ENCODE measurements around the gene PRDM1. TPM values are rescaled to one million over a fixed set of nuclear protein-coding genes. Genes with fewer than 3 reads are reported as not detected.

The PRDM1 gene
- total RNA-seq, 1 donor from 2014 or later: 17.5 TPM

DNA sequence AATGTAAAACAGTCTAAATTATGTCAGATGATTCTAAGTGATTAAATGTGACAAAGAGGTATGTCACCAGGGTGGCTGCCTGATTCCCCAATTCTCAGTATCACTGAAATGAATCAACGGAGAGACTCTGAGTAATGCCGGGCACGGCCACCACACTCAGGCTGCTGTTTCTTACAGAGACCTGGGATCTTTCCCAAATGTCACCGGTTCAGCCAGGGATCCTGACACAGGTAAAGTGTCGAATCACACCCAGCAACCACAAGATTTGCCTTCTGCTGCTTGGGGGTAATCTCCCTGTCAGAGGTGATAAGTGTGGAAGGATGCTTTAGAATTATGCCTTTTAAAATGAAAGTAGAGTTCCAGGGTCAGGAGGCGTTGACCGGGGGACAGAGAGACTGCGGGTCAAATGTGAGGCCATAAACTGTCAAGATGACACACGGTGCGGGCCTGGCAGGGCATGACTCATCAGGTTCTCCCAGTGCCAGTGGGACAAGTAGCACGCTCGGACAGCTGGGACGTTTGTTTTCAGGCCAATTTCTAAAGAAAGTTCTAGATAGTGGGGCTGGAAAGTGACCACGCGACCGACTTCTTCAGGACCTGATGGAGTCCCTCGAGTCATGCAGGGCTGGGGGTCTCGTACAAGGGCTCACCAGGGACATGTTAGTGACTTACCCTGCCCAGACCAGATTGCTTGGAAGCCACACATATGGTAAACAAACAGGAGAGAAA lies 48.9 kb downstream of the PRDM1 start:
- no peaks in the 10 kb centered on the region for H3K27me3 ChIP-seq
- TF ChIP-seq, protein P1, sequence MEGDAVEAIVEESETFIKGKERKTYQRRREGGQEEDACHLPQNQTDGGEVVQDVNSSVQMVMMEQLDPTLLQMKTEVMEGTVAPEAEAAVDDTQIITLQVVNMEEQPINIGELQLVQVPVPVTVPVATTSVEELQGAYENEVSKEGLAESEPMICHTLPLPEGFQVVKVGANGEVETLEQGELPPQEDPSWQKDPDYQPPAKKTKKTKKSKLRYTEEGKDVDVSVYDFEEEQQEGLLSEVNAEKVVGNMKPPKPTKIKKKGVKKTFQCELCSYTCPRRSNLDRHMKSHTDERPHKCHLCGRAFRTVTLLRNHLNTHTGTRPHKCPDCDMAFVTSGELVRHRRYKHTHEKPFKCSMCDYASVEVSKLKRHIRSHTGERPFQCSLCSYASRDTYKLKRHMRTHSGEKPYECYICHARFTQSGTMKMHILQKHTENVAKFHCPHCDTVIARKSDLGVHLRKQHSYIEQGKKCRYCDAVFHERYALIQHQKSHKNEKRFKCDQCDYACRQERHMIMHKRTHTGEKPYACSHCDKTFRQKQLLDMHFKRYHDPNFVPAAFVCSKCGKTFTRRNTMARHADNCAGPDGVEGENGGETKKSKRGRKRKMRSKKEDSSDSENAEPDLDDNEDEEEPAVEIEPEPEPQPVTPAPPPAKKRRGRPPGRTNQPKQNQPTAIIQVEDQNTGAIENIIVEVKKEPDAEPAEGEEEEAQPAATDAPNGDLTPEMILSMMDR (IDR thresholded peaks at IDR 0.05): no peak
- DNase-seq (no peak), ATAC-seq (no peak)
- intact Hi-C loops (cut with DNase I): no loop called here
- H3K27ac ChIP-seq: no peak overlapping the region
- no peaks in the 10 kb centered on the region for H3K4me1 ChIP-seq
- H3K9me3 ChIP-seq: no peaks in the 10 kb centered on the region
- no peak overlapping the region for H3K4me3 ChIP-seq
- H3K36me3 ChIP-seq: no peaks in the 10 kb centered on the region

DNA sequence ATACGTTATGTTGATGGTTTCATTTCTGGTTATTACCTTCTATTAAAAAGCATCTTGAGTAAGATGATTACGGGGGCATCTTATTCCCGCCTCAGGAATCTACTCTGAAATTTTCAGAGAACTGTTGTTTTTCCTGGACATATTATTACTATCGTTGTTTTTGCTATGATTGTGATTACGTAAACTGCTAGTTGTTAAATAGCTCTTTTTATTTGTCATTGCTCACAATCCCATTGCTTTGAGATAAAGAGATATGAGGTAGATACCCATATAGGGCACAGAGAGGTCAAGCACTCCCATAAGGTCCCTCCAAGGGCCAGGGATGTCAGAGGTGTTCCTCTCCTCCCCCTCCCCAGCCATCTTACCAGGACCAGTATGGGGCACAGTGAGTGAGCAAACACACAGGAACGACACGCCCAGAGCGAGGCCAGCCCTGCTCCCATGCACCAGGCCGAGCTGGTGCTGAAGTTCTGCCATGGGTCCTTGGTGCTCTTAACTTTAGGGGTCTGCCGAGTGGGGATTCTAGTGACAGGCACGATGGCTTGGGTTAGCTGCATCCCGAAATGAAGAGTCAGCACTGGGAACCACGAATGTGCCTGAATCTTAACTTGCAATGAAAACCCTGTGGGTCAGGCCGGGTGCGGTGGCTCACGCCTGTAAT lies 49.9 kb downstream of the PRDM1 start:
- Histone ChIP-seq H3K4me1 (no peaks in the 10 kb centered on the region), H3K9me3 (no peaks in the 10 kb centered on the region), H3K36me3 (no peaks in the 10 kb centered on the region), H3K27me3 (no peaks in the 10 kb centered on the region), H3K27ac (no peak overlapping the region), H3K4me3 (no peak overlapping the region)
- intact Hi-C loops (cut with DNase I): no loop called here
- DNase-seq (no peak), ATAC-seq (no peak)
- TF ChIP-seq, protein P1 (IDR thresholded peaks at IDR 0.05): no peak

DNA sequence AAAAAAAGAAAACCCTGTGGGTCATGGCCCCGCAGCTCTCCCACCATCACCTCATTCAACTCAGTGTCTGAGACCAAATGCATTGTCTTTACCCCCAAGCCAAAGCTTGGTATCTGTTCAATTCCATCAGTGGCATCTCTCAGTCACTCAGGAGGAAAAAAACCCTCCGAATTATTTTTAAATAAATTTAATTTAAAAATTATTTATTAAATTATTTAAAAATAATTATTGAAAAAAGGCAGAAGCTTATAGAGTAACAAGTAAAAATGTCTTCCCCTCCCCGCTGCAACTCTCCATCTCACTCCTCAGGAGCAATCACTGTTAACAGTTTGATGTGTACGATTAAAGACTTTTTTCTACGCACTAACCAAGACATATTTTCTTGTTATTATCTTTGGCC lies 50.7 kb downstream of the PRDM1 start:
- Histone ChIP-seq H3K27me3 (peaks cover 4% of the 10 kb centered on the region), H3K9me3 (no peaks in the 10 kb centered on the region), H3K27ac (no peak overlapping the region), H3K4me3 (no peak overlapping the region), H3K4me1 (no peaks in the 10 kb centered on the region), H3K36me3 (no peaks in the 10 kb centered on the region)
- TF ChIP-seq, protein P1 (IDR thresholded peaks at IDR 0.05): no peak
- intact Hi-C loops (cut with DNase I): no loop called here
- ATAC-seq: no peak
- no peak for DNase-seq

DNA sequence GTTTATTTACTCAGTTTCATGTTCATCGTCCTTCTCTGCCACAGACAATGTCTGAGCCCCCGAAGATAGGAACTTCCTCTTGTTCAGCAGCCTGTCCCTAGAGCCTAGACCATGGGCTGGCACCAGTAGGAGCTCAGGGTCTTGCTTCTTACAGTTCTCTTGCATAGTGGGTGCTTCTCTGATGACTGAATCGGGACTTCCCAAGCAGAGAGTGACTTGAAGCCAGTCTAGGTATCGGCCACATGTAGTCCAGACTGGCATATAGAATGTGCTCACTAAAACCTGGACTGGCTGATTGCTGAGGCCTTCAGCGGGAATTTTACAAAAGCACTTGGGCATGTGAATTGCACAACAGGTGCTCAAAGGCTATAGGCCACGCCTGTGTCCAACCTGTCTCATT lies 52.0 kb downstream of the PRDM1 start:
- TF ChIP-seq, protein P1 (IDR thresholded peaks at IDR 0.05): no peak
- no peak overlapping the region for H3K27ac ChIP-seq
- ATAC-seq: no peak
- H3K9me3 ChIP-seq: no peaks in the 10 kb centered on the region
- DNase-seq: no peak
- peaks cover 4% of the 10 kb centered on the region for H3K27me3 ChIP-seq
- H3K4me3 ChIP-seq: no peak overlapping the region
- no peaks in the 10 kb centered on the region for H3K36me3 ChIP-seq
- intact Hi-C loops (cut with DNase I): no loop called here
- no peaks in the 10 kb centered on the region for H3K4me1 ChIP-seq

DNA sequence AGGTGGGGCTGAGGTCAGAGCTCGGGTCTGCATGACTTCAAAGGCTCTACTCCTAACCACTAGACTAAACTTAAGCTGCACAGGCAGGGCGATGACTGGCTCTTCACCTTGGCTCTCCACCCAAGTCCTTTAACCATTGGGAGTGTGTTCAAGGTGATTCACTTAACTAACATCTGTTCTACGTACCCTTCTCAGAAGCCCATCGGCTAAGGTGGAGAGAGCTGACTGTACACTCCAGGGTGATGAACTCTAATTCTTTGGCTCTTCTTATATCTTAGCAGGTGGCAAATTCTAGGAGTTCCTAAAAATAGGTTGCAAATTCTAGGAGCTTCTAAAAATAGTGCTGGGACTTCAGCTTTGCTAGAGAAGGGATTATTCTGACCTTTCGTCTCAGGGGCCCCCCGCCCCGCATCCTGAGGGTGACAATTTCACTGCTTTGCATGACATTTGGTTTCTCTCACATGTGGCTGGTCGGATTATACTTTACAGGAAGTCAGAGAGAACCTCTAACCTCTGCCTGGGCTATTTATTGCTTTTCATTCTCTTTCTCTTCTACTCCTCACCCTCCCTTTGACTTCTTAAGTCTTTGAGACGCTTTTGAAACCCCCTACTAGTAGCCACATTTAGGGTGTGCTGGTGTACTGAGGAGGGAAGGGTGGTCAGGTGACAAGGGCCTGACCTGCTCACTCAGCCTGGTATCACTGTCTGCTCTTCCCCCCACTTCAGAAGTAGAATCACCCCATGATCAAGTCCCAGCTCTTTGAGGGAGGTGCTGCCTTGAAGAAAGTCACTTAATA lies 55.5 kb downstream of the PRDM1 start:
- Histone ChIP-seq H3K9me3 (no peaks in the 10 kb centered on the region), H3K4me3 (no peak overlapping the region), H3K36me3 (no peaks in the 10 kb centered on the region), H3K4me1 (no peaks in the 10 kb centered on the region), H3K27me3 (peaks cover 4% of the 10 kb centered on the region), H3K27ac (no peak overlapping the region)
- DNase-seq (no peak), ATAC-seq (no peak)
- TF ChIP-seq, protein P1 (IDR thresholded peaks at IDR 0.05): no peak
- intact Hi-C loops (cut with DNase I): no loop called here

All from upper lobe of right lung (tissue), 1 donor.